Parathyroid adenoma (tissue), 2 donors: ENCODE measurements around the gene TPPP3.
A peak's percentile ranks its signal among the peaks of the same experiment; 100 is the strongest.

Experiments
- H2AFZ ChIP-seq: fragments of 300-600 bp; sonication (generic); one replicate; pipeline ENCODE4 v1.7.0; 2017; ENCODE audit warnings: antibody characterized with exemption, mild to moderate bottlenecking
- H3K27ac ChIP-seq: fragments of 300-600 bp; sonication (generic); one replicate; pipeline ENCODE4 v1.7.0; 2017
- H3K27me3 ChIP-seq: fragments of 300-600 bp; sonication (generic); one replicate; pipeline ENCODE4 v1.7.0; 2017; ENCODE audit warnings: low read length; ENCODE audit not compliant: control insufficient read depth, insufficient read depth
- H3K36me3 ChIP-seq: fragments of 300-600 bp; sonication (generic); one replicate; pipeline ENCODE4 v1.7.0; 2017; ENCODE audit warnings: low read length; ENCODE audit not compliant: control insufficient read depth, insufficient read depth
- H3K4me1 ChIP-seq: fragments of 300-600 bp; sonication (generic); one replicate; pipeline ENCODE4 v1.7.0; 2017; ENCODE audit warnings: control low read depth
- H3K4me2 ChIP-seq: fragments of 300-600 bp; sonication (generic); one replicate; pipeline ENCODE4 v1.7.0; 2017; ENCODE audit warnings: low read length
- H3K4me3 ChIP-seq: fragments of 300-600 bp; sonication (generic); one replicate; pipeline ENCODE4 v1.7.0; 2017; ENCODE audit warnings: low read depth, low read length
- H3K79me2 ChIP-seq: fragments of 300-600 bp; sonication (generic); one replicate; pipeline ENCODE4 v1.7.0; 2017; ENCODE audit warnings: control low read depth
- H3K9ac ChIP-seq: fragments of 300-600 bp; sonication (generic); one replicate; pipeline ENCODE4 v1.7.0; 2017; ENCODE audit warnings: mild to moderate bottlenecking
- H3K9me3 ChIP-seq: fragments of 300-600 bp; sonication (generic); one replicate; pipeline ENCODE4 v1.7.0; 2017; ENCODE audit warnings: low read length; ENCODE audit not compliant: control insufficient read depth
- TF ChIP-seq, protein P1 (sequence below): fragments of 300-600 bp; sonication (generic); IDR thresholded peaks from one replicate; pipeline ENCODE4 v1.7.0; 2017; ENCODE audit warnings: antibody characterized with exemption, mild to moderate bottlenecking
- donor health status: primary hyperparathyroidism.

Gene TPPP3

DNA sequence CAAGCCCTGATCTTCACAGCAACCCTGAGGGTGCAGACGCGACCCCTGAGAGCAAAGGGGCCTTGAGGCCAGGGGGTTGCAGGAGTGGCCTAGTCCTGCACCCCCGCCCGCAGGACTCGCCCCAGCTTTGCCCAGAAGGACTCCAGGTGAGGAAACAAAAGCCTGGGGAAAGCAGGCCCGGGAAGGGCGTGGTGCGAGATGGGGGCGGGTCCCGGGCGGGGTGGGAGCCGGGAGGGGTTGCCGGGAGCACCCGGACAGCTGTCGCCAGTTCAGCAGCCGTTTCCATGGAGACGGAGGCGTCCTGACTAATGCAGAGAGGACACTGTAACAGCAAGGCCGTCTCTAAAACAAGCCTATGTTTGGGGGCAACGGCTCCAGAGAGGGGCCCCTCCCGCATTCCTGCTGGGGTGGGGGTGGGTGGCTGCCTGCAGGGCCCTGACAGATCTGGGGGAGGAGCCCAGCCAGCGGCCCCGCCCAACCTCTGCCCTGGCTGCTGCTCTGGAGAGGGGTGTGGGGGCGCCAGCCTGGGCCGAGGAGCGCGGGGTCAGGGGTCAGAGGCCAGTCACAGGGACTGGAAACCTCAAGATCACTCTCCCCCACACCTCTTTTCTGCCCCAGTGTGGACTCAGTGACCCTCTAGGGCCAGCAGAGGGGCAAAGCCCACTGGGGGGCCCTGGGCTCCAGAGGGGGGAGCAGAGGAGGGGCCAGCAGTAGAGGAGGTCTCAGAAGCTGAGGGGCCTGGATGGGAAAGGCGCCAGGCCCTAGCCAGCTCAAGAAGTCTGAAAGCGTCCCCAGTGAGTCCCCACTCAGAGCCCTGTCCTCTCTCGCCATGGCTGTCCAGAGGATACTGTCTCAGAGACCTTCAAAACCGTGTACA lies 3.1 kb upstream of the TPPP3 start:
- TF ChIP-seq, protein P1, sequence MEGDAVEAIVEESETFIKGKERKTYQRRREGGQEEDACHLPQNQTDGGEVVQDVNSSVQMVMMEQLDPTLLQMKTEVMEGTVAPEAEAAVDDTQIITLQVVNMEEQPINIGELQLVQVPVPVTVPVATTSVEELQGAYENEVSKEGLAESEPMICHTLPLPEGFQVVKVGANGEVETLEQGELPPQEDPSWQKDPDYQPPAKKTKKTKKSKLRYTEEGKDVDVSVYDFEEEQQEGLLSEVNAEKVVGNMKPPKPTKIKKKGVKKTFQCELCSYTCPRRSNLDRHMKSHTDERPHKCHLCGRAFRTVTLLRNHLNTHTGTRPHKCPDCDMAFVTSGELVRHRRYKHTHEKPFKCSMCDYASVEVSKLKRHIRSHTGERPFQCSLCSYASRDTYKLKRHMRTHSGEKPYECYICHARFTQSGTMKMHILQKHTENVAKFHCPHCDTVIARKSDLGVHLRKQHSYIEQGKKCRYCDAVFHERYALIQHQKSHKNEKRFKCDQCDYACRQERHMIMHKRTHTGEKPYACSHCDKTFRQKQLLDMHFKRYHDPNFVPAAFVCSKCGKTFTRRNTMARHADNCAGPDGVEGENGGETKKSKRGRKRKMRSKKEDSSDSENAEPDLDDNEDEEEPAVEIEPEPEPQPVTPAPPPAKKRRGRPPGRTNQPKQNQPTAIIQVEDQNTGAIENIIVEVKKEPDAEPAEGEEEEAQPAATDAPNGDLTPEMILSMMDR, result no peak
- Histone ChIP-seq H3K9ac (no peak overlapping the region), H3K27me3 (no peaks in the 10 kb centered on the region), H3K9me3 (no peaks in the 10 kb centered on the region), H3K27ac (peak overlapping the region; percentile 49), H3K4me3 (no peak overlapping the region), H3K4me2 (no peak overlapping the region), H3K36me3 (no peaks in the 10 kb centered on the region), H2AFZ (no peak overlapping the region), H3K79me2 (no peaks in the 10 kb centered on the region), H3K4me1 (peaks cover 27% of the 10 kb centered on the region)

DNA sequence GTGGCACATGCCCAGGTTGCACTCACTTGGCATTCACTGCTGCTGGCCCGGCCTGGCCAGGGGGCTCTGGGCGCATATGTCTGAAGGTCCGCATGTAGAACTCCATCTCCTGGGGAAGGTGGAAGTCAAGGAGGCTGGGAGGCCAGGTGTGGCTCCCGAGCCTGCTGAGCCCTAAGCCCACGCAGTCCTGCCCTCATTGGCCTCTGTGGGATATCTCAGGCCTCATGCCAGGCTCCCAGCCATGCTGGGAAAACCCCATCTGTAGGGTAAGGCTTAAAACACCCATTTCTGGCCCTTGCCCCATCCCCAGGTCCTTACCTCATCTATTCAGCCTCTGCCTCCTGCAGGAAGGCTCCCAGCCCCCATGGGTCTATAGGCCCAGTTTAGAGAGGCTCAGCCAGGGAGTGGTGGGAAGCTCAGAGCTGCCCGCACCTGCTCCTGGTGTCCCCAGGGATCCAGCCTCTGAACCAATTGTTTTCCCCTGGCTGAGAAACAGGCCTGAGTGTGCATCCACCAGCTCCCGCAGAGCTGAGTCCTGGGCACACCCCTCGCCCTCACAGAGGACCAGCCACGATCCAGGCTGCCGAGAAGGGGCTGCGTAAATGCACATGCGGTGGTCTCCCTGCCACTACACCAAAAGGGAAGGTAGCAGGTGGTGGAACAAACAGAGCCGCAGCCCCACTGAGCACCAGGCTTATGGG lies 2.3 kb upstream of the TPPP3 start:
- H3K36me3 ChIP-seq, result no peaks in the 10 kb centered on the region
- H3K9ac ChIP-seq, result no peak overlapping the region
- no peaks in the 10 kb centered on the region for H3K27me3 ChIP-seq
- H2AFZ ChIP-seq, result no peak overlapping the region
- no peaks in the 10 kb centered on the region for H3K79me2 ChIP-seq
- H3K27ac ChIP-seq, result peak overlapping the region; percentile 12
- no peak overlapping the region for H3K4me3 ChIP-seq
- TF ChIP-seq, protein P1, result no peak
- peaks cover 26% of the 10 kb centered on the region for H3K4me1 ChIP-seq
- no peaks in the 10 kb centered on the region for H3K9me3 ChIP-seq
- H3K4me2 ChIP-seq, result no peak overlapping the region

DNA sequence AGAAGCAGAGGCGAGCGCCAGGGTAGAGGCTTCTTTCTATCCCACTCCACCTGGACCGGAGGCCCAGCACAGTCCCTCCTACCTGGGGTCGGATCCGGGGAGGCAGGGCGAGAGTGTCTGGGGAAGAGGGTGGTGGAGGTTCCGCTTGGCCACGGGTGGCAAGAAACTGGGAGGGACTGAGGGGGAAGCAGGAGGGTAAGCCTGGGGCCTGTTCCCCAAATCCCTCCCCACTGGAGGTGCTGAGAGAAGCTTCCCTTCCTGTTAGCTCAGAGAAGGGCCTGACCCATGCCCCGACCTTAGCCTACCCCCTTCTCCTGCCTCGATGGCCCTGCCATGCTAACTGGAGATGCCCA lies 1.8 kb upstream of the TPPP3 start:
- no peak overlapping the region for H3K4me2 ChIP-seq
- no peak overlapping the region for H3K27ac ChIP-seq
- H3K27me3 ChIP-seq, result no peaks in the 10 kb centered on the region
- H3K79me2 ChIP-seq, result no peaks in the 10 kb centered on the region
- H3K9me3 ChIP-seq, result no peaks in the 10 kb centered on the region
- TF ChIP-seq, protein P1, result no peak
- peaks cover 21% of the 10 kb centered on the region for H3K4me1 ChIP-seq
- H3K36me3 ChIP-seq, result no peaks in the 10 kb centered on the region
- H3K4me3 ChIP-seq, result no peak overlapping the region
- no peak overlapping the region for H2AFZ ChIP-seq
- no peak overlapping the region for H3K9ac ChIP-seq

DNA sequence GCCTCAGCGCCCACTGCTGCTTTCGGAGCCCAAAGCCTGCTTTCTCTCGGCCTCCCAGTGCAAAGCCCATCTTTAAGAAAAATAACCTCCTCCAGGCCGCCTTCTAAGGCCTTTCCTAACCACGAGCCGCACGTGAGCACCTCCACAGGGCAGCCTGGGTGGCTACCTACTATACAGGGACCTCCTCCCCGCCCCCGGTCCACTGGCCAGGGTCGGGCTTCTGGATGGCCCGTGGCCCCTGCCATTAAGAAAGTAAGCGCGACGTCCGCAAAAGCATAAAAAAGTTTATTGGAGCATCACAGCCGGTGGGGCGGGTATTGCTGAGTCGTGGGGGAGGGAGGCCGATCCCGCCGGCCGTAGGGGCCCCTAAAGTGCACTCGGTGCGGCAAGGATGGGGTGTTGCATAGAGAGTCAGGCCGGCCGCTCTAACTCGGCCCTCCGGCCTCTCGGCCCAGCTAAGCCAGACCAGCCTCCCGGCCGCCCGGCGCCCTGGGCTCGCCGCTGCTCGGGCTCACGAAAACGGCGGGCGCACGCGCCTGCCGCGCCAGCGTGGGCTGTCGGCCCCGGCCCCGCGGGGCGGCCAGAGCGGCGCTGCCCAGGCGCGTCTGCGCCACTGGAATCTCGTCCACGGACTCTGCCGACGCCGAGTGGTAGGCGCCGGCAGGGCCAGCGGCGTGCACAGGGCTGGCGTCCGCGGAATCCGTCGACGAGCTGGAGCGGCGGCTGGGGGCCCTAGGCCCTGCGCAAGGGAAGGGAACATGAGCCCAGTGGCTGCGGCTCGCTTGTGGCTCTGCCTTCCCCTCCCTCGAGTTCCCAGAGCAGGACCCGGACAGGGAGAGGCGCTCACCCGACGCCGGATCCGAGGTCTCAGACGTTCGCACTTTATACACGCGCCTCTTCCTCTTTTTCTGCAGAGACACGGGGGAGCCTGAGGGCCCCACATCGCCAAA lies 1.1 kb upstream of the TPPP3 start:
- Histone ChIP-seq H3K79me2 (no peaks in the 10 kb centered on the region), H2AFZ (no peak overlapping the region), H3K27me3 (no peaks in the 10 kb centered on the region), H3K27ac (no peak overlapping the region), H3K9me3 (no peaks in the 10 kb centered on the region), H3K36me3 (no peaks in the 10 kb centered on the region), H3K9ac (no peak overlapping the region), H3K4me1 (peaks cover 17% of the 10 kb centered on the region), H3K4me2 (peak overlapping the region; percentile 76), H3K4me3 (no peak overlapping the region)
- TF ChIP-seq, protein P1, result no peak
